Breast epithelium (tissue), 3 donors: Measurements from ENCODE around the gene AGAP3.
A peak's percentile ranks its signal among the peaks of the same experiment; 100 is the strongest.

ENCODE experiments used
- CTCF ChIP-seq, 3 donors: fragments of 450-650 bp; IDR thresholded peaks; one replicate each; pipeline ENCODE4 v1.5.1; 2016 to 2017; ENCODE audit warnings: antibody characterized with exemption in 3 of 3, mild to moderate bottlenecking in 3 of 3, moderate library complexity in 3 of 3
- POLR2A ChIP-seq: fragments of 450-650 bp; IDR thresholded peaks from one replicate; pipeline ENCODE4 v1.6.1; 2016; ENCODE audit warnings: antibody characterized with exemption, mild to moderate bottlenecking, moderate library complexity
- POLR2AphosphoS5 ChIP-seq, 3 donors: sonication (generic); formaldehyde crosslinking; IDR thresholded peaks; one replicate each; pipeline ENCODE4 v1.6.1; 2017; ENCODE audit warnings: antibody characterized with exemption in 3 of 3

- TF ChIP-seq CTCF (IDR thresholded peaks at IDR 0.05) (peak in 1 of 3 donors; percentile 28), POLR2AphosphoS5 (IDR thresholded peaks at IDR 0.05) (no peak), POLR2A (no peak)
Measured at GRCh38 chr7:151113344-151114150, 27.3 kb downstream of the AGAP3 start.
